ENCODE results near the gene NFE2L1.
"Not testable (repeated sequence)": the region's sequence is repeated elsewhere in the genome, so short reads cannot be mapped to it uniquely, and the experiment has no call there.

The NFE2L1 gene

GRCh38 chr17:48067808-48068207 lies 19.6 kb downstream of the NFE2L1 start:
- DNase-seq (ENCODE audit: low read depth) = not testable (repeated sequence)

- DNase-seq (ENCODE audit: low read depth) = peak; percentile 70
Observed at GRCh38 chr17:48068491-48068961, 20.4 kb downstream of the NFE2L1 start.

GRCh38 chr17:48070195-48070594 lies 22.0 kb downstream of the NFE2L1 start:
- no peak for DNase-seq (ENCODE audit: low read depth)

GRCh38 chr17:48071654-48072053 lies 23.5 kb downstream of the NFE2L1 start:
- no peak for DNase-seq (ENCODE audit: low read depth)

GRCh38 chr17:48072811-48073210 lies 24.7 kb downstream of the NFE2L1 start:
- DNase-seq (ENCODE audit: low read depth) = not testable (repeated sequence)

- DNase-seq (ENCODE audit: low read depth) = not testable (repeated sequence)
Observed at GRCh38 chr17:48073566-48074094, 25.5 kb downstream of the NFE2L1 start.

GRCh38 chr17:48074322-48075081 lies 26.3 kb downstream of the NFE2L1 start:
- peak; percentile 90 for DNase-seq (ENCODE audit: low read depth)

GRCh38 chr17:48077152-48077551 lies 29.0 kb downstream of the NFE2L1 start:
- DNase-seq (ENCODE audit: low read depth) = not testable (repeated sequence)

GRCh38 chr17:48081858-48082257 lies 33.7 kb downstream of the NFE2L1 start:
- no peak for DNase-seq (ENCODE audit: low read depth)

GRCh38 chr17:48084932-48085331 lies 36.8 kb downstream of the NFE2L1 start:
- DNase-seq (ENCODE audit: low read depth) = no peak

GRCh38 chr17:48093341-48094045 lies 45.3 kb downstream of the NFE2L1 start:
- no peak for DNase-seq (ENCODE audit: low read depth)

- DNase-seq (ENCODE audit: low read depth) = no peak
Observed at GRCh38 chr17:48095611-48096010, 47.5 kb downstream of the NFE2L1 start.

- DNase-seq (ENCODE audit: low read depth) = peak; percentile 48
Observed at GRCh38 chr17:48100160-48100559, 52.0 kb downstream of the NFE2L1 start.

- DNase-seq (ENCODE audit: low read depth) = peak; percentile 75
Observed at GRCh38 chr17:48100591-48101011, 52.4 kb downstream of the NFE2L1 start.

GRCh38 chr17:48101012-48101720 lies 53.0 kb downstream of the NFE2L1 start, which contains the start of gene CBX1:
Gene CBX1, minus strand, starts transcription at chr17:48101478. Its CDS starts 24,474 bp downstream, at chr17:48077004.
- peak; percentile 96 for DNase-seq (ENCODE audit: low read depth)

- no peak for DNase-seq (ENCODE audit: low read depth)
Observed at GRCh38 chr17:48102043-48102750, 54.0 kb downstream of the NFE2L1 start.

- DNase-seq (ENCODE audit: low read depth) = peak; percentile 30
Observed at GRCh38 chr17:48102798-48103715, 54.9 kb downstream of the NFE2L1 start.

- no peak for DNase-seq (ENCODE audit: low read depth)
Observed at GRCh38 chr17:48104440-48104839, 56.3 kb downstream of the NFE2L1 start.

- DNase-seq (ENCODE audit: low read depth) = no peak
Observed at GRCh38 chr17:48106802-48107136, 58.6 kb downstream of the NFE2L1 start.

Measured in ELR (cell line).